Medulla oblongata (tissue), 1 donor: ENCODE data around the gene MINAR1.

ENCODE experiments used
- DNase-seq: peaks from one replicate; pipeline ENCODE4 v3.0.0-alpha.2; 2015; ENCODE audit errors: extremely low spot score

Gene MINAR1

GRCh38 chr15:79432345-79433275, 474 bp downstream of the MINAR1 start:
- DNase-seq = no peak

- no peak for DNase-seq
Observed at GRCh38 chr15:79433276-79433990, 1.3 kb downstream of the MINAR1 start.

DNA sequence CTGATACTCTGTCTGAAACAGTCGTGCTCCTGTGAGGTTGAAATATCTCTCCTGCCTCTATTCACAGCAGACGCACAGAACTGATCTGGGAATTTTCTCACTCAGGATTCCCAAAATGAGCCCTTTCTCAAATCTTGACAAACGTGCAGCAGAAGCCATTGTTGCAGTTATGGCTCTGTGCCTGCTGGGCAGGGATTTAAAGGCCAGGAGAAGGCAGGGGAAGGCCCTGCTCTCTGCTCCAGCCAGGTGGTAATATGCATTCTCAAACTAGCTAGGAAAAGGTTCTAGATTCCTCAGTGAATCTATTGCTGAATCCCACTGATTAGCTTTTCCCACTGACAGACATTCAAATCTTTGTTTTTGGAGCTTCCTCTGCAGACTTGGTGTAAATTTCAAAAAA, 2.2 kb downstream of the MINAR1 start:
- no peak for DNase-seq

GRCh38 chr15:79436037-79436780, 4.1 kb downstream of the MINAR1 start:
- peak; percentile 39 for DNase-seq

DNA sequence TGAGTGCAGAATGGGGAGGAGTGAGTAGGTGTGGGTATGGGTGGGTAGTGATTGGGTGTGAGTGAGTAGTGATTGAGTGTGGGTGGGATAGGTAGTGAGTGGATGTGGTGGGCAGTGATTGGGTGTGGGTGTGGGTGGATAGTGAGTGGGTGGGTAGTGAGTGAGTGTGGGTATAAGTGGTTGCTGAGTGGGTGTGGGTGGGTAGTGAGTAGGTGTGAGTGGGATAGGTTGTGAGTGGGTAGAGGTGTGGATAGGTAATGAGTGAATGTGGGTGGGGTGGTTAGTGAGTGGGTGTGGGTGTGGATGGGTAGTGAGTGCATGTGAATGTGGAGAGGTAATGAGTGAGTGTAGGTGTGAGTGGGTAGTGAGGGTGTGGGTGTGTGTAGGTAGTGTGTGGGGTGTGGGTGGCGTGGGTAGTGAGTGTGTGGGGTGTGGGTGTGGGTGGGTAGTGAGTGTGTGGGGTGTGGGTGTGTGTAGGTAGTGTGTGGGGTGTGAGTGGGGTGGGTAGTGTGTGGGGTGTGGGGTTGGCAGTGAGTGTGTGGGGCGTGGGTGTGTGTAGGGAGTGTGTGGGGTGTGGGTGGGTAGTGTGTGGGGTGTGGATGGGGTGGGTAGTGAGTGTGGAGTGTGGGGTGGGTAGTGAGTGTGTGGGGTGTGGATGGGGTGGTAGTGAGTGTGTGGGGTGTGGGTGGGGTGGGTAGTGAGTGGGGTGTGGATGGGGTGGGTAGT, 5.3 kb downstream of the MINAR1 start:
- DNase-seq = no peak

DNA sequence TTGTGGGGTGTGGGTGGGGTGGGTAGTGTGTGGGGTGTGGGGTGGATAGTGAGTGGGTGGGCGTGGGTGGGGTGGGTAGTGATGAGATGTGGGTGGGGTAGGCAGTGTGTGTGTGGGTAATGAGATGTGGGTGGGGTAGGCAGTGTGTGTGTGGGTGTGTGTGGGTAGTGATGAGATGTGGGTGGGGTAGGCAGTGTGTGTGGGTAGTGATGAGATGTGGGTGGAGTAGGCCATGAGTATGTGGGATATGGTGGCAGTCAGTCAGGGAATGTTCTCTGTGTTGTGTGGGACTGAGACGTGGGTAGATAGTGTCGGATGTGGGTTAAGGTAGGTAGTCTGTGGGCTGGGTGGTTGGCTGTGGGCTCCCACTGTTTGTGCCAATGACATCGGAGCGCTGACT, 7.1 kb downstream of the MINAR1 start:
- no peak for DNase-seq

- DNase-seq = no peak
Observed at GRCh38 chr15:79440355-79440908, 8.3 kb downstream of the MINAR1 start.

DNA sequence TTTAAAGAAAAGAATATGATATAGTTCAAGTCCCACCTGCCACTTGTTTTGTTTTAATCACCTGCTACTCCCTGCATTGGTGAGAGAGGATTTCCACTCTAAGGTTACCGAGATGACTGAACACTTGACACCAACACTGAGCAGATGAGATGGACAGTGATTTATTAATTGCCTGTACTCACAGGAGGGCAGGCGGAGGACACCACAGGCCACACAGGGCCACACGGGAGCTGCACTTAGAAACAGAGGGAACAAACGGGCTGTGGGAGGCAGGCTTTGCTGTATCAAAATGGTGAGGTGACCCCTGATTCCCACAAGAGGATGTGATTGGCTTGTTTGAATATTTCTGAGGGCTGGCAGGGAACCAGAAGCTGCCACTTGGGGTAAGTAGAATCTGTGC, 10.8 kb downstream of the MINAR1 start:
- no peak for DNase-seq

- no peak for DNase-seq
Observed at GRCh38 chr15:79447060-79447459, 14.9 kb downstream of the MINAR1 start.

DNA sequence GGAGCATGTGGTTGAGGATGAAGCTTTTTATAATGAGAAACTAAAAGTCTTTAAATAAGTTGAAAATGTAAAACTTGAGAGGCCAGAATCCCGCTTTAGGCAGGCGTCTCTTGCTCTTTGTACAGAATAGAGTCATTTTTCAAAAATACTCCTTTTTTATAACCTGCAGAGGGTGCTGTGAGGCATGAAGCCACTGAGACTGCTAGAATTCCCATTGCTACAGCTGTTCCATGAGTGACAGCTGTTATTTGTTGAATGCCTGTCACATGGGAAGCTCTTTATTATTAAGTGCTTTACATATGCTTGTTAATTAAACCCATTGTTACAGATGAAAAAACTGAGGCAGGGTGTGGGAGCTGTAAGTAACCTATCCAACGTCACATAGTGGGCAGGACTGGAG, 18.5 kb downstream of the MINAR1 start:
- DNase-seq = no peak

DNA sequence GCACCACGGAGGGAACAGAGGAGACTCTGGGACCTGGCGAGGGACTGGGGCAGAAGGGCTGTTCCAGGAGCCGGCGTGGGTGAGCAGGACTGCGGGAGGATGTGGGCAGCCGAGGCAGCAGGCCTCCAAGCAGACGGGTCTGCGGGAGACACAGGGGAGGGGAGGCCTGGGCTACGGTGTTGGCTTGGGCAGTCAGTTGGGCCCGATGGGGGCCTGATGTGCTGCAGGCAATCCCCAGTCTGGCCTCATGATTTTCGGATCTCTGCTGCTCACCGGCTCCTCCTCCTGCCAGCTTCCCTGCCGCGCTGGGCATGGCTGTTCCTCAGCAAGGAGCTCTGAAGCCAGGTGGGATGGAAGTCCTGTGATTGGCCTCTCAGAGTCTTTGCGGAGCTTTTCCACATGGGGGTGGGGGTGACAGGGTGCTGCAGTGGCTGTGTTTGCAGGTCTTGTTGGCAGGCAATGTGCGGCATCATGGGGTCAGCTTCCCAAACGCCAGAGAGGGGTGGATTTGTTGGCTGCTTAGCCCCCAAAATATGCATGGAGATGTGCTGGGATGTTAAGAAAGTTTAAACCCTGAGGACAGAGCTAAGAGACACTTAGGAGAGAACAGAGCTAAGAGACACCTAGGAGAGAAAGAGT, 19.3 kb downstream of the MINAR1 start:
- DNase-seq = no peak

GRCh38 chr15:79452244-79453051, 20.3 kb downstream of the MINAR1 start:
- no peak for DNase-seq

- DNase-seq = no peak
Observed at GRCh38 chr15:79453446-79453845, 21.3 kb downstream of the MINAR1 start.

- no peak for DNase-seq
Observed at GRCh38 chr15:79454063-79454462, 21.9 kb downstream of the MINAR1 start.

- DNase-seq = no peak
Observed at GRCh38 chr15:79455361-79455760, 23.2 kb downstream of the MINAR1 start.

DNA sequence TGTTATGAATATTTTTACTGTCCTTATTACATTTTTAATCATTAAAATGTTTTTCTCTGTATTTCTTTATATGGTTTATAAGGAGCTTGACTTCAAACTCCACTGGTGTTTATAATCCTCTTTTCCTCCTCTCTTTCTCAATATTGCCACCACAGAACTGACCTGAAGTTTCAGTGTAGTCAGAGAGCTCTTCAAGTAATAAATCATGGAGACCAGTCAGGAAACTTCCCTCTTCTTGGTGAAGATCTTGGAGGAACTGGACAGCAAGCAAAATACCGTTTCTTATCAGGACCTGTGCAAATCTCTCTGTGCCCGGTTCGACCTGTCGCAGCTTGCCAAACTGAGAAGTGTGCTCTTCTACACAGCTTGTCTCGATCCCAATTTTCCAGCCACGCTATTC, 23.8 kb downstream of the MINAR1 start:
- no peak for DNase-seq

DNA sequence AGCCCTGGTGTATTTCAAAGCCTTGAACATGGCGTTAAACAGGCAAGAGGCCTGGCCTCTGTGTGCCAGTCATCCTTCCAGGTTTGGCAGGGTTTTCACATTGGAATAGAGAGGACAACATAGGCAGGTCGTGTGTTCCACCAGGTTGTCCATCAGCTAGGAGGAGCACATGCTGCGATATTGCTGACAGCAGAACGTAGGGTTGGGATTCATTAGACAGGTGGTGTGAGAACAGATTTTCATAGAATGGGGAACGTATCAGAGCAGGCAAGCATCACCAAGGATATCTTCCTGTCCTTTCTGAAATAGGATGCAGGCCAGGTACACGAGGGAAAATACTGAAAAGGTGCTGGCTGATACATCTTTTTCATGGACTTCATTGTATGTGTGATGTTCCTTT, 26.4 kb downstream of the MINAR1 start:
- DNase-seq = no peak

GRCh38 chr15:79459666-79460065, 27.5 kb downstream of the MINAR1 start:
- no peak for DNase-seq

DNA sequence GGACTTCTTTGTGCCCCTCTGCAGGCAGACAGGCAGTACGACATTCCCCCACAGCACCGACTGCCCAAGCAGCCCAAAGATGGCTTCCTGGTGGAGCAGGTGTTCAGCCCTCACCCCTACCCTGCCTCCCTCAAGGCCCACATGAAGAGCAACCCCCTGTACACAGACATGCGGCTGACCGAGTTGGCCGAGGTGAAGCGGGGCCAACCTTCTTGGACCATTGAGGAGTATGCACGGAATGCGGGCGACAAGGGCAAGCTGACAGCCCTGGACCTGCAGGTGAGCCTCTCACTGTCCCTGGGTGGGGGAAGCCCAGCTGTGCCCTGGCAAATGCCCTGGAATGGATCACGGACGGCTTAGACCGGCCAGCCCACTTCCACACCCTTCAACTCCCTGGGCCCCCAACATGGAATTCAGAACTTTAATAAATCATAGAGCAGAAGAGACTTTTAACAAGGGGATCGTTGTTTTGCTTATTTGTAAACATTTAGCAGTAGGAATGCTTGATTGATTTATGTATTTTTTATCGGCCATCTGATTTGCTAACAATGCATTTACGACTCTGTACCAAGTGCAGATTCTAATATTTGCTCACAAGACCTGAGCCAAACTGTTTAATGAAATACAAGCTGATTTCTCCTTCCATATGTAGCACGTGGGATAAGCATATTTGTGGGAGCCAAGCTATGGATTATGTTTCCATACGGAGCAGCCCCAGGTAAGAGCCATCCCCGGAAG, 31.1 kb downstream of the MINAR1 start:
- DNase-seq = no peak
